HepG2 (cell line): ENCODE results near the gene SRP14. TPM values are rescaled to one million over a fixed set of nuclear protein-coding genes. Genes with fewer than 3 reads are reported as not detected.
A peak's percentile ranks its signal among the peaks of the same experiment; 100 is the strongest.

Experiments used
- CHD2 ChIP-seq: IDR thresholded peaks from 2 replicates; pipeline ENCODE4 v1.6.1; 2011; ENCODE audit warnings: low read depth, low read length, improper control_type of control experiment
- GPN1 ChIP-seq: sonication (generic); formaldehyde crosslinking; IDR thresholded peaks from 2 replicates; pipeline ENCODE4 v1.5.1; 2020; ENCODE audit warnings: missing genetic modification reagents, borderline replicate concordance
- HDAC2 ChIP-seq: sonication (generic); formaldehyde crosslinking; IDR thresholded peaks from 2 replicates; pipeline ENCODE4 v1.4.0; 2020; ENCODE audit warnings: missing genetic modification reagents
- HOXA9 ChIP-seq: sonication (generic); formaldehyde crosslinking; IDR thresholded peaks from 2 replicates; pipeline ENCODE4 v1.8.1; 2022; ENCODE audit warnings: missing genetic modification reagents, mild to moderate bottlenecking, moderate library complexity, borderline replicate concordance
- JDP2 ChIP-seq: sonication (generic); formaldehyde crosslinking; IDR thresholded peaks from 2 replicates; pipeline ENCODE4 v1.8.1; 2022; ENCODE audit warnings: missing genetic modification reagents, borderline replicate concordance
- KLF6 ChIP-seq: IDR thresholded peaks from 2 replicates; pipeline ENCODE4 v1.8.0; 2016; ENCODE audit warnings: missing biosample characterization, missing genetic modification reagents
- MAFF ChIP-seq: IDR thresholded peaks from 2 replicates; pipeline ENCODE4 v1.6.1; 2011; ENCODE audit warnings: low read depth, low read length, improper control_type of control experiment
- MAX ChIP-seq: IDR thresholded peaks from 2 replicates; pipeline ENCODE4 v1.6.1; 2012; ENCODE audit warnings: inconsistent platforms
- MTF2 ChIP-seq: sonication (generic); formaldehyde crosslinking; IDR thresholded peaks from 2 replicates; pipeline ENCODE4 v1.5.0; 2020; ENCODE audit warnings: missing genetic modification reagents, borderline replicate concordance
- NPAS2 ChIP-seq: sonication (generic); formaldehyde crosslinking; IDR thresholded peaks from 2 replicates; pipeline ENCODE4 v1.8.0; 2022; ENCODE audit warnings: mild to moderate bottlenecking, missing genetic modification reagents, borderline replicate concordance
- ONECUT2 ChIP-seq: sonication (generic); formaldehyde crosslinking; IDR thresholded peaks from 2 replicates; pipeline ENCODE4 v1.4.0; 2020; ENCODE audit warnings: missing genetic modification reagents
- POLR2AphosphoS2 ChIP-seq: IDR thresholded peaks from 2 replicates; pipeline ENCODE4 v1.6.1; 2011; ENCODE audit warnings: low read depth, low read length, improper control_type of control experiment
- PRMT3 ChIP-seq: sonication (generic); formaldehyde crosslinking; IDR thresholded peaks from 2 replicates; pipeline ENCODE4 v1.8.1; 2022; ENCODE audit warnings: low read depth, mild to moderate bottlenecking, moderate library complexity, missing genetic modification reagents, borderline replicate concordance
- SETDB1 ChIP-seq: sonication (generic); formaldehyde crosslinking; IDR thresholded peaks from 2 replicates; pipeline ENCODE4 v1.5.1; 2020; ENCODE audit warnings: missing genetic modification reagents, mild to moderate bottlenecking, borderline replicate concordance
- SMAD9 ChIP-seq: sonication (generic); formaldehyde crosslinking; IDR thresholded peaks from 2 replicates; pipeline ENCODE4 v1.5.1; 2020; ENCODE audit warnings: mild to moderate bottlenecking, missing genetic modification reagents
- STAT5B ChIP-seq: sonication (generic); formaldehyde crosslinking; IDR thresholded peaks from 2 replicates; pipeline ENCODE4 v1.4.0; 2020; ENCODE audit warnings: missing genetic modification reagents
- TBL1XR1 ChIP-seq: fragments of 150-350 bp; IDR thresholded peaks from 2 replicates; pipeline ENCODE4 v1.6.1; 2014; ENCODE audit warnings: borderline replicate concordance, low read length; ENCODE audit not compliant: partially characterized antibody
- ZBTB7B ChIP-seq: sonication (generic); formaldehyde crosslinking; IDR thresholded peaks from 2 replicates; pipeline ENCODE4 v1.4.0; 2020; ENCODE audit warnings: missing genetic modification reagents
- ZMYM2 ChIP-seq: sonication (generic); formaldehyde crosslinking; IDR thresholded peaks from 2 replicates; pipeline ENCODE4 v1.8.0; 2022; ENCODE audit warnings: mild to moderate bottlenecking, missing genetic modification reagents
- ZNF12 ChIP-seq: sonication (generic); formaldehyde crosslinking; IDR thresholded peaks from 2 replicates; pipeline ENCODE4 v1.5.0; 2020; ENCODE audit warnings: missing genetic modification reagents
- ZNF430 ChIP-seq: sonication (generic); formaldehyde crosslinking; IDR thresholded peaks from 2 replicates; pipeline ENCODE4 v1.9.0; 2021; ENCODE audit warnings: mild to moderate bottlenecking, missing genetic modification reagents
- ZNF512 ChIP-seq: sonication (generic); formaldehyde crosslinking; IDR thresholded peaks from 2 replicates; pipeline ENCODE4 v1.4.0; 2020; ENCODE audit warnings: mild to moderate bottlenecking, missing genetic modification reagents
- ZNF572 ChIP-seq: sonication (generic); formaldehyde crosslinking; IDR thresholded peaks from 2 replicates; pipeline ENCODE4 v1.5.1; 2020; ENCODE audit warnings: mild to moderate bottlenecking, missing genetic modification reagents
- ZNF619 ChIP-seq: sonication (generic); formaldehyde crosslinking; IDR thresholded peaks from 2 replicates; pipeline ENCODE4 v1.4.0; 2020; ENCODE audit warnings: mild to moderate bottlenecking, missing genetic modification reagents
- ZNF740 ChIP-seq: sonication (generic); formaldehyde crosslinking; IDR thresholded peaks from 2 replicates; pipeline ENCODE4 v1.4.0; 2020; ENCODE audit warnings: missing genetic modification reagents
- ZNF75D ChIP-seq: sonication (generic); formaldehyde crosslinking; IDR thresholded peaks from 2 replicates; pipeline ENCODE4 v1.8.1; 2023; ENCODE audit warnings: missing genetic modification reagents, mild to moderate bottlenecking, borderline replicate concordance
- ZNF761 ChIP-seq: sonication (generic); formaldehyde crosslinking; conservative IDR thresholded peaks from 2 replicates; pipeline ENCODE4 v1.4.0; 2020; ENCODE audit warnings: mild to moderate bottlenecking, missing genetic modification reagents
- ZNF768 ChIP-seq: sonication (generic); formaldehyde crosslinking; IDR thresholded peaks from 2 replicates; pipeline ENCODE4 v1.4.0; 2020; ENCODE audit warnings: missing genetic modification reagents
- ZNF780A ChIP-seq: sonication (generic); formaldehyde crosslinking; IDR thresholded peaks from 2 replicates; pipeline ENCODE4 v1.8.0; 2022; ENCODE audit warnings: mild to moderate bottlenecking, missing genetic modification reagents, moderate library complexity
- polyA plus RNA-seq, 8 experiments: library from polyadenylated mRNA; depleted of rRNA in 3 of 8; stranded (reverse) in 7 of 8; unstranded in 1 of 8; fragments of >200 nt; fragmentation: Illumina TruSeq in 4 of 8; extraction: Trizol in 4 of 8; gene quantifications; 2 replicates each; pipeline versions ENCODE4 v1.2.1 to v1.2.3, GENCODE V29; 2011 to 2016; ENCODE audit warnings: low read depth in 4 of 8, missing spikeins in 1 of 8, mixed read lengths in 1 of 8; ENCODE audit not compliant: insufficient read depth in 1 of 8
- total RNA-seq, 5 experiments: library from RNA; depleted of rRNA; stranded (reverse); fragments of >200 nt; fragmentation: Illumina TruSeq; extraction: Trizol; gene quantifications; 2 replicates each; pipeline ENCODE4 v1.2.3, GENCODE V29; 2016; ENCODE audit warnings: low read depth in 1 of 5
- TF ChIP-seq, protein P1 (sequence below): sonication (generic); formaldehyde crosslinking; IDR thresholded peaks from 2 replicates; pipeline ENCODE4 v1.4.0; 2020; ENCODE audit warnings: missing genetic modification reagents, mild to moderate bottlenecking, borderline replicate concordance

SRP14 gene
- total and polyA plus RNA-seq, 2 of the 13 experiments (the other 11 are each of a cell fraction or from before 2014, with no cell fraction given): 208 to 356 TPM

GRCh38 chr15:40040770-40041169 lies 1.8 kb upstream of the SRP14 start (continued):
- TF ChIP-seq KLF6 (CRISPR knock-in tag) (no peak), HDAC2 (CRISPR knock-in tag) (peak; percentile 21; the same call in 1 of the 2 replicates), GPN1 (CRISPR knock-in tag) (no peak), ZNF761 (no peak), HOXA9 (CRISPR knock-in tag) (no peak), ZNF619 (CRISPR knock-in tag) (no peak), ONECUT2 (CRISPR knock-in tag) (no peak), SMAD9 (no peak), STAT5B (CRISPR knock-in tag) (no peak), ZNF740 (CRISPR knock-in tag) (no peak), ZNF75D (CRISPR knock-in tag) (no peak), MAFF (no peak), JDP2 (CRISPR knock-in tag) (no peak), ZNF430 (no peak), PRMT3 (no peak), MTF2 (CRISPR knock-in tag) (no peak), ZNF12 (no peak), ZNF768 (CRISPR knock-in tag) (no peak), MAX (no peak), POLR2AphosphoS2 (no peak), ZMYM2 (CRISPR knock-in tag) (no peak), ZBTB7B (CRISPR knock-in tag) (no peak), ZNF780A (no peak), NPAS2 (CRISPR knock-in tag) (no peak), CHD2 (no peak), ZNF572 (CRISPR knock-in tag) (no peak), TBL1XR1 (no peak), ZNF512 (no peak), SETDB1 (no peak)
- TF ChIP-seq, protein P1, sequence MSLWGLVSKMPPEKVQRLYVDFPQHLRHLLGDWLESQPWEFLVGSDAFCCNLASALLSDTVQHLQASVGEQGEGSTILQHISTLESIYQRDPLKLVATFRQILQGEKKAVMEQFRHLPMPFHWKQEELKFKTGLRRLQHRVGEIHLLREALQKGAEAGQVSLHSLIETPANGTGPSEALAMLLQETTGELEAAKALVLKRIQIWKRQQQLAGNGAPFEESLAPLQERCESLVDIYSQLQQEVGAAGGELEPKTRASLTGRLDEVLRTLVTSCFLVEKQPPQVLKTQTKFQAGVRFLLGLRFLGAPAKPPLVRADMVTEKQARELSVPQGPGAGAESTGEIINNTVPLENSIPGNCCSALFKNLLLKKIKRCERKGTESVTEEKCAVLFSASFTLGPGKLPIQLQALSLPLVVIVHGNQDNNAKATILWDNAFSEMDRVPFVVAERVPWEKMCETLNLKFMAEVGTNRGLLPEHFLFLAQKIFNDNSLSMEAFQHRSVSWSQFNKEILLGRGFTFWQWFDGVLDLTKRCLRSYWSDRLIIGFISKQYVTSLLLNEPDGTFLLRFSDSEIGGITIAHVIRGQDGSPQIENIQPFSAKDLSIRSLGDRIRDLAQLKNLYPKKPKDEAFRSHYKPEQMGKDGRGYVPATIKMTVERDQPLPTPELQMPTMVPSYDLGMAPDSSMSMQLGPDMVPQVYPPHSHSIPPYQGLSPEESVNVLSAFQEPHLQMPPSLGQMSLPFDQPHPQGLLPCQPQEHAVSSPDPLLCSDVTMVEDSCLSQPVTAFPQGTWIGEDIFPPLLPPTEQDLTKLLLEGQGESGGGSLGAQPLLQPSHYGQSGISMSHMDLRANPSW: no peak
